ENCODE results near the gene FAM171A1.
A peak's percentile ranks its signal among the peaks of the same experiment; 100 is the strongest.

The FAM171A1 gene

GRCh38 chr10:15180736-15181135, 190.4 kb downstream of the FAM171A1 start:
- Histone ChIP-seq H3K4me3 (ENCODE audit: low read length) (no peak overlapping the region), H3K27ac (ENCODE audit: low read depth, low read length) (no peak overlapping the region), H3K4me1 (ENCODE audit: insufficient read depth, low read length) (no peaks in the 10 kb centered on the region), H3K9me3 (ENCODE audit: insufficient read depth, low read depth, low read length) (no peaks in the 10 kb centered on the region), H3K27me3 (ENCODE audit: insufficient read depth, low read length) (no peaks in the 10 kb centered on the region), H3K9ac (ENCODE audit: low read depth, low read length) (no peak overlapping the region), H3K36me3 (ENCODE audit: insufficient read depth, low read length) (no peaks in the 10 kb centered on the region)
- WGBS = 76% methylated on average over 5 of the region's 5 CpGs

- Histone ChIP-seq H3K36me3 (ENCODE audit: insufficient read depth, low read length) (no peaks in the 10 kb centered on the region), H3K4me1 (ENCODE audit: insufficient read depth, low read length) (no peaks in the 10 kb centered on the region), H3K27ac (ENCODE audit: low read depth, low read length) (no peak overlapping the region), H3K27me3 (ENCODE audit: insufficient read depth, low read length) (no peaks in the 10 kb centered on the region), H3K9me3 (ENCODE audit: insufficient read depth, low read depth, low read length) (no peaks in the 10 kb centered on the region), H3K9ac (ENCODE audit: low read depth, low read length) (no peak overlapping the region), H3K4me3 (ENCODE audit: low read length) (no peak overlapping the region)
- 95% methylated on average over 3 of the region's 3 CpGs for WGBS
Measured at GRCh38 chr10:15176269-15176668, 194.8 kb downstream of the FAM171A1 start.

- Histone ChIP-seq H3K9me3 (ENCODE audit: insufficient read depth, low read depth, low read length) (no peaks in the 10 kb centered on the region), H3K36me3 (ENCODE audit: insufficient read depth, low read length) (no peaks in the 10 kb centered on the region), H3K4me1 (ENCODE audit: insufficient read depth, low read length) (no peaks in the 10 kb centered on the region), H3K4me3 (ENCODE audit: low read length) (no peak overlapping the region), H3K9ac (ENCODE audit: low read depth, low read length) (no peak overlapping the region), H3K27me3 (ENCODE audit: insufficient read depth, low read length) (no peaks in the 10 kb centered on the region), H3K27ac (ENCODE audit: low read depth, low read length) (no peak overlapping the region)
- WGBS = 95% methylated on average over 6 of the region's 6 CpGs
Measured at GRCh38 chr10:15175587-15175986, 195.5 kb downstream of the FAM171A1 start.

- no peaks in the 10 kb centered on the region for H3K9me3 ChIP-seq (ENCODE audit: insufficient read depth, low read depth, low read length)
- 94% methylated on average over 6 of the region's 7 CpGs for WGBS
- H3K36me3 ChIP-seq (ENCODE audit: insufficient read depth, low read length) = no peaks in the 10 kb centered on the region
- no peak overlapping the region for H3K27ac ChIP-seq (ENCODE audit: low read depth, low read length)
- H3K9ac ChIP-seq (ENCODE audit: low read depth, low read length) = no peak overlapping the region
- no peak overlapping the region for H3K4me3 ChIP-seq (ENCODE audit: low read length)
- peaks cover 6% of the 10 kb centered on the region; the same call in 1 of the 2 replicates for H3K27me3 ChIP-seq (ENCODE audit: insufficient read depth, low read length)
- H3K4me1 ChIP-seq (ENCODE audit: insufficient read depth, low read length) = peaks cover 6% of the 10 kb centered on the region; the same call in 1 of the 2 replicates
Measured at GRCh38 chr10:15172306-15172840, 198.7 kb downstream of the FAM171A1 start.

GRCh38 chr10:15169555-15170401, 201.3 kb downstream of the FAM171A1 start:
- peaks cover 6% of the 10 kb centered on the region; the same call in 1 of the 2 replicates for H3K27me3 ChIP-seq (ENCODE audit: insufficient read depth, low read length)
- H3K9me3 ChIP-seq (ENCODE audit: insufficient read depth, low read depth, low read length) = no peaks in the 10 kb centered on the region
- H3K4me3 ChIP-seq (ENCODE audit: low read length) = no peak overlapping the region
- no peak overlapping the region for H3K27ac ChIP-seq (ENCODE audit: low read depth, low read length)
- 89% methylated on average over 16 of the region's 16 CpGs for WGBS
- no peak overlapping the region for H3K9ac ChIP-seq (ENCODE audit: low read depth, low read length)
- H3K36me3 ChIP-seq (ENCODE audit: insufficient read depth, low read length) = no peaks in the 10 kb centered on the region
- peaks cover 23% of the 10 kb centered on the region for H3K4me1 ChIP-seq (ENCODE audit: insufficient read depth, low read length)

- Histone ChIP-seq H3K4me1 (ENCODE audit: insufficient read depth, low read length) (peaks cover 23% of the 10 kb centered on the region), H3K27ac (ENCODE audit: low read depth, low read length) (no peak overlapping the region), H3K36me3 (ENCODE audit: insufficient read depth, low read length) (no peaks in the 10 kb centered on the region), H3K27me3 (ENCODE audit: insufficient read depth, low read length) (peaks cover 6% of the 10 kb centered on the region; the same call in 1 of the 2 replicates), H3K9ac (ENCODE audit: low read depth, low read length) (no peak overlapping the region), H3K9me3 (ENCODE audit: insufficient read depth, low read depth, low read length) (no peaks in the 10 kb centered on the region), H3K4me3 (ENCODE audit: low read length) (peak overlapping the region; percentile 37)
- WGBS = 23% methylated on average over 29 of the region's 44 CpGs
Measured at GRCh38 chr10:15168786-15169554, 202.1 kb downstream of the FAM171A1 start.

- H3K4me3 ChIP-seq (ENCODE audit: low read length) = peak within 1 kb of the TSS; percentile 98
- H3K9me3 ChIP-seq (ENCODE audit: insufficient read depth, low read depth, low read length) = no peaks in the 10 kb centered on the region
- peak within 1 kb of the TSS; percentile 75 for H3K27ac ChIP-seq (ENCODE audit: low read depth, low read length)
- H3K27me3 ChIP-seq (ENCODE audit: insufficient read depth, low read length) = peaks cover 6% of the 10 kb centered on the region; the same call in 1 of the 2 replicates
- under 1% methylated on average over 57 of the region's 70 CpGs for WGBS
- peaks cover 26% of the 10 kb centered on the region for H3K4me1 ChIP-seq (ENCODE audit: insufficient read depth, low read length)
- H3K36me3 ChIP-seq (ENCODE audit: insufficient read depth, low read length) = no peaks in the 10 kb centered on the region
- H3K9ac ChIP-seq (ENCODE audit: low read depth, low read length) = peak within 1 kb of the TSS; percentile 94
Measured at GRCh38 chr10:15168291-15168785, 202.8 kb downstream of the FAM171A1 start, which contains the start of gene NMT2. Gene NMT2 (minus strand): TSS chr10:15168693. CDS start chr10:15168612, 81 bp downstream.

- Histone ChIP-seq H3K9ac (ENCODE audit: low read depth, low read length) (peak overlapping the region; percentile 42), H3K27ac (ENCODE audit: low read depth, low read length) (no peak overlapping the region)
- 2% methylated on average over 53 of the region's 54 CpGs for WGBS
Measured at GRCh38 chr10:15167411-15168290, 203.4 kb downstream of the FAM171A1 start.

GRCh38 chr10:15166325-15166724, 204.8 kb downstream of the FAM171A1 start:
- Histone ChIP-seq H3K27me3 (ENCODE audit: insufficient read depth, low read length) (peaks cover 6% of the 10 kb centered on the region; the same call in 1 of the 2 replicates), H3K4me3 (ENCODE audit: low read length) (peak overlapping the region; percentile 98), H3K36me3 (ENCODE audit: insufficient read depth, low read length) (no peaks in the 10 kb centered on the region), H3K27ac (ENCODE audit: low read depth, low read length) (no peak overlapping the region), H3K9ac (ENCODE audit: low read depth, low read length) (no peak overlapping the region), H3K4me1 (ENCODE audit: insufficient read depth, low read length) (peaks cover 30% of the 10 kb centered on the region), H3K9me3 (ENCODE audit: insufficient read depth, low read depth, low read length) (no peaks in the 10 kb centered on the region)
- WGBS = 96% methylated on average over 2 of the region's 2 CpGs

More at GRCh38 chr10:15167411-15168290, 203.4 kb downstream of the FAM171A1 start:
- H3K4me1 ChIP-seq (ENCODE audit: insufficient read depth, low read length) = peaks cover 30% of the 10 kb centered on the region
- no peaks in the 10 kb centered on the region for H3K36me3 ChIP-seq (ENCODE audit: insufficient read depth, low read length)
- H3K4me3 ChIP-seq (ENCODE audit: low read length) = peak overlapping the region; percentile 98
- peaks cover 6% of the 10 kb centered on the region; the same call in 1 of the 2 replicates for H3K27me3 ChIP-seq (ENCODE audit: insufficient read depth, low read length)
- no peaks in the 10 kb centered on the region for H3K9me3 ChIP-seq (ENCODE audit: insufficient read depth, low read depth, low read length)

- H3K4me3 ChIP-seq (ENCODE audit: low read length) = no peak overlapping the region
- H3K27ac ChIP-seq (ENCODE audit: low read depth, low read length) = no peak overlapping the region
- H3K27me3 ChIP-seq (ENCODE audit: insufficient read depth, low read length) = no peaks in the 10 kb centered on the region
- H3K4me1 ChIP-seq (ENCODE audit: insufficient read depth, low read length) = peaks cover 25% of the 10 kb centered on the region
- WGBS = 94% methylated on average over 2 of the region's 2 CpGs
- no peaks in the 10 kb centered on the region for H3K9me3 ChIP-seq (ENCODE audit: insufficient read depth, low read depth, low read length)
- no peak overlapping the region for H3K9ac ChIP-seq (ENCODE audit: low read depth, low read length)
- no peaks in the 10 kb centered on the region for H3K36me3 ChIP-seq (ENCODE audit: insufficient read depth, low read length)
Measured at GRCh38 chr10:15163253-15163828, 207.7 kb downstream of the FAM171A1 start.

Measured in HUES64 (cell line).